ENCODE data around the gene STK35.

DNA sequence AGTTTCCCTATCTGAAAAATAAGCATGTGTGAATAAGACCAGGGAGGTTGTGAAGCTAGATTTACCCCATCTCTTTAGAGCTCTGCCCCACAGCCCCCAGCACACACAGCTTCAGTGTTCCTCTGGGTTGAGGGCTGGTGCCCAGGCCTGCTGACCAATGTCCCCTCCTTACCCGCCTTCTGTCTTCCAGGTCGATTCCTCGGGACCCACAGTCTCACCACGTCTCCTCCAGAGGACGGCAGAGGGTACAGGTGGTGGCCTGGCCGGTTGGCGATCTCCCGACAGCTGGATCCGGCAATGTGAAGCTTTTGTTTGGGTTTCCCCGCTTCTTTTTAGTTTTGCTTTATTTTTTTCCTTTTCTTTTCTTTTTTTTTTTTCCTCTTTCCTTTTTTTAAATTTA lies 42.0 kb downstream of the STK35 start:
- TF ChIP-seq POLR2A (IDR thresholded peaks at IDR 0.05) = no peak
- TF ChIP-seq, protein P1, sequence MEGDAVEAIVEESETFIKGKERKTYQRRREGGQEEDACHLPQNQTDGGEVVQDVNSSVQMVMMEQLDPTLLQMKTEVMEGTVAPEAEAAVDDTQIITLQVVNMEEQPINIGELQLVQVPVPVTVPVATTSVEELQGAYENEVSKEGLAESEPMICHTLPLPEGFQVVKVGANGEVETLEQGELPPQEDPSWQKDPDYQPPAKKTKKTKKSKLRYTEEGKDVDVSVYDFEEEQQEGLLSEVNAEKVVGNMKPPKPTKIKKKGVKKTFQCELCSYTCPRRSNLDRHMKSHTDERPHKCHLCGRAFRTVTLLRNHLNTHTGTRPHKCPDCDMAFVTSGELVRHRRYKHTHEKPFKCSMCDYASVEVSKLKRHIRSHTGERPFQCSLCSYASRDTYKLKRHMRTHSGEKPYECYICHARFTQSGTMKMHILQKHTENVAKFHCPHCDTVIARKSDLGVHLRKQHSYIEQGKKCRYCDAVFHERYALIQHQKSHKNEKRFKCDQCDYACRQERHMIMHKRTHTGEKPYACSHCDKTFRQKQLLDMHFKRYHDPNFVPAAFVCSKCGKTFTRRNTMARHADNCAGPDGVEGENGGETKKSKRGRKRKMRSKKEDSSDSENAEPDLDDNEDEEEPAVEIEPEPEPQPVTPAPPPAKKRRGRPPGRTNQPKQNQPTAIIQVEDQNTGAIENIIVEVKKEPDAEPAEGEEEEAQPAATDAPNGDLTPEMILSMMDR (IDR thresholded peaks at IDR 0.05) = no peak

All from Peyer's patch (tissue), 4 donors.